Measurements from ENCODE around the gene OR10H3. TPM values are rescaled to one million over a fixed set of nuclear protein-coding genes. Genes with fewer than 3 reads are reported as not detected.

OR10H3 gene
- total and polyA plus RNA-seq, 2 donors (not counting 1 experiment from before 2014, with no cell fraction given): not detected

GRCh38 chr19:15775249-15775648 is 37.5 kb downstream of the OR10H3 start:
- no peak overlapping the region for H3K4me3 Mint-ChIP-seq
- WGBS (ENCODE audit: insufficient coverage): 54% methylated on average over 2 of the region's 2 CpGs
- CTCF ChIA-PET: no interaction called here

GRCh38 chr19:15776264-15776663 is 38.5 kb downstream of the OR10H3 start:
- Mint-ChIP-seq H3K27ac (no peak overlapping the region), H3K27me3 (peaks cover 53% of the 10 kb centered on the region), H3K9me3 (ENCODE audit: insufficient read depth) (no peaks in the 10 kb centered on the region), H3K4me3 (no peak overlapping the region), H3K4me1 (no peaks in the 10 kb centered on the region)
- Histone ChIP-seq H4K20me1 (ENCODE audit: control insufficient read depth, insufficient read depth, low read length, poor library complexity, severe bottlenecking) (no peaks in the 10 kb centered on the region), H3K27ac (ENCODE audit: low read length in 2 of 2) (no peak overlapping the region), H3K9ac (ENCODE audit: low read length) (no peak overlapping the region), H3K79me2 (ENCODE audit: control insufficient read depth, insufficient read depth, low read length) (no peaks in the 10 kb centered on the region), H3K4me1 (ENCODE audit: control insufficient read depth in 2 of 2, insufficient read depth in 2 of 2, low read length in 2 of 2) (no peaks in the 10 kb centered on the region), H3K36me3 (replicated peaks in 1 of 2; ENCODE audit: control extremely low read depth in 1 of 2, control insufficient read depth in 1 of 2, extremely low read depth in 1 of 2, insufficient read depth in 2 of 2, low read length in 1 of 2) (no peaks in the 10 kb centered on the region), H3K4me3 (ENCODE audit: control extremely low read depth in 1 of 5, extremely low read depth in 1 of 5, insufficient read depth in 1 of 5, low read depth in 2 of 5, low read length in 4 of 5) (no peak overlapping the region), H3K27me3 (replicated peaks in 1 of 4; ENCODE audit: control extremely low read depth in 1 of 4, control insufficient read depth in 3 of 4, insufficient read depth in 4 of 4, low read length in 3 of 4) (peaks cover 0 to 15% (median 2%) of the 10 kb centered on the region in 4 experiments), H3K4me2 (replicated peaks; ENCODE audit: low read depth, low read length, poor library complexity, severe bottlenecking) (no peak overlapping the region), H3K9me3 (ENCODE audit: control extremely low read depth in 1 of 3, control insufficient read depth in 2 of 3, insufficient read depth in 1 of 3, low read length in 2 of 3) (no peaks in the 10 kb centered on the region), H2AFZ (ENCODE audit: insufficient read depth, low read depth, low read length, poor library complexity, severe bottlenecking) (no peak overlapping the region)
- no peak for ATAC-seq (ENCODE audit: low read depth)
- ChIA-PET POLR2A (no interaction called here), CTCF (no interaction called here)
- intact Hi-C loops (cut with micrococcal nuclease): no loop called here
- 91% methylated on average over 4 of the region's 4 CpGs for WGBS (ENCODE audit: insufficient coverage)
- no peak for DNase-seq
- TF ChIP-seq EZH2 (IDR thresholded peaks at IDR 0.05; ENCODE audit: borderline replicate concordance, insufficient read depth, low read depth, low read length, poor library complexity, severe bottlenecking): no peak
- no peak for TF ChIP-seq CTCF (IDR thresholded peaks at IDR 0.05)

More at GRCh38 chr19:15775249-15775648, 37.5 kb downstream of the OR10H3 start:
- H3K4me1 ChIP-seq (ENCODE audit: control insufficient read depth in 2 of 2, insufficient read depth in 2 of 2, low read length in 2 of 2): no peaks in the 10 kb centered on the region
- H3K4me2 ChIP-seq (replicated peaks; ENCODE audit: low read depth, low read length, poor library complexity, severe bottlenecking): no peak overlapping the region
- H3K27me3 ChIP-seq (replicated peaks in 1 of 4; ENCODE audit: control extremely low read depth in 1 of 4, control insufficient read depth in 3 of 4, insufficient read depth in 4 of 4, low read length in 3 of 4): peaks cover 0 to 15% (median 2%) of the 10 kb centered on the region in 4 experiments
- no peaks in the 10 kb centered on the region for H3K9me3 Mint-ChIP-seq (ENCODE audit: insufficient read depth)
- no peak overlapping the region for H3K9ac ChIP-seq (ENCODE audit: low read length)
- H3K79me2 ChIP-seq (ENCODE audit: control insufficient read depth, insufficient read depth, low read length): no peaks in the 10 kb centered on the region
- no peak for ATAC-seq (ENCODE audit: low read depth)
- peaks cover 0 to 2% (median 0%) of the 10 kb centered on the region in 3 donors for H3K9me3 ChIP-seq (ENCODE audit: control extremely low read depth in 1 of 3, control insufficient read depth in 2 of 3, insufficient read depth in 1 of 3, low read length in 2 of 3)
- H3K36me3 ChIP-seq (replicated peaks in 1 of 2; ENCODE audit: control extremely low read depth in 1 of 2, control insufficient read depth in 1 of 2, extremely low read depth in 1 of 2, insufficient read depth in 2 of 2, low read length in 1 of 2): no peaks in the 10 kb centered on the region
- H4K20me1 ChIP-seq (ENCODE audit: control insufficient read depth, insufficient read depth, low read length, poor library complexity, severe bottlenecking): no peaks in the 10 kb centered on the region
- no peaks in the 10 kb centered on the region for H3K4me1 Mint-ChIP-seq
- POLR2A ChIA-PET: no interaction called here
- intact Hi-C loops (cut with micrococcal nuclease): no loop called here
- no peak for TF ChIP-seq CTCF (IDR thresholded peaks at IDR 0.05)
- H3K4me3 ChIP-seq (ENCODE audit: control extremely low read depth in 1 of 5, extremely low read depth in 1 of 5, insufficient read depth in 1 of 5, low read depth in 2 of 5, low read length in 4 of 5): no peak overlapping the region
- H3K27ac ChIP-seq (ENCODE audit: low read length in 2 of 2): no peak overlapping the region
- no peak overlapping the region for H3K27ac Mint-ChIP-seq
- peaks cover 56% of the 10 kb centered on the region for H3K27me3 Mint-ChIP-seq
- no peak overlapping the region for H2AFZ ChIP-seq (ENCODE audit: insufficient read depth, low read depth, low read length, poor library complexity, severe bottlenecking)
- no peak for DNase-seq
